Naive B cell (primary cell): ENCODE measurements around the gene RACK1. TPM values are rescaled to one million over a fixed set of nuclear protein-coding genes. Genes with fewer than 3 reads are reported as not detected.
A peak's percentile ranks its signal among the peaks of the same experiment; 100 is the strongest.

Experiments used
- ATAC-seq, 2 donors: fragments of 150-1000 bp; cut with Tn5 transposase; 2 replicates each; pipeline ENCODE4 v1.10.0; 2021; ENCODE audit warnings: low read depth in 2 of 2, mild to moderate bottlenecking in 2 of 2, moderate library complexity in 2 of 2
- DNase-seq: peaks from one replicate; pipeline ENCODE4 v3.0.0; 2022
- H3K27ac Mint-ChIP-seq, 6 donors: one replicate each; pipeline ENCODE4 v1.8.0; 2020 to 2022; ENCODE audit warnings: mild to moderate bottlenecking in 6 of 6, mixed read lengths in 6 of 6, moderate library complexity in 5 of 6, inconsistent platforms in 2 of 6
- H3K27me3 Mint-ChIP-seq, 3 donors: one replicate each; pipeline ENCODE4 v1.8.0; 2021 to 2022; ENCODE audit warnings: mixed read lengths in 3 of 3, mild to moderate bottlenecking in 1 of 3
- H3K36me3 Mint-ChIP-seq, 2 donors: one replicate each; pipeline ENCODE4 v1.8.0; 2020 to 2022; ENCODE audit warnings: mixed read lengths in 2 of 2, inconsistent platforms in 1 of 2, mild to moderate bottlenecking in 1 of 2
- H3K4me1 Mint-ChIP-seq, 3 donors: one replicate each; pipeline ENCODE4 v1.8.0; 2020 to 2022; ENCODE audit warnings: mixed read lengths in 3 of 3, inconsistent platforms in 1 of 3, mild to moderate bottlenecking in 1 of 3, moderate library complexity in 1 of 3
- H3K4me3 Mint-ChIP-seq, 8 donors: one replicate each; pipeline ENCODE4 v1.8.0; 2020 to 2022; ENCODE audit warnings: mild to moderate bottlenecking in 8 of 8, mixed read lengths in 8 of 8, moderate library complexity in 8 of 8, inconsistent platforms in 2 of 8
- H3K9me3 Mint-ChIP-seq, 7 donors: one replicate each; pipeline ENCODE4 v1.8.0; 2020 to 2022; ENCODE audit warnings: mixed read lengths in 7 of 7, mild to moderate bottlenecking in 5 of 7, inconsistent platforms in 2 of 7, moderate library complexity in 1 of 7
- polyA plus RNA-seq, 6 donors: library from polyadenylated mRNA; unstranded; fragments of 300-500 nt; fragmentation: Illumina TruSeq; gene quantifications; one replicate each; pipeline ENCODE4 v1.2.3, GENCODE V29; 2021; ENCODE audit warnings: low read depth in 6 of 6

The RACK1 gene
- polyA plus RNA-seq, 6 donors from 2014 or later, result 2,383 to 2,887 (median 2,526) TPM

DNA sequence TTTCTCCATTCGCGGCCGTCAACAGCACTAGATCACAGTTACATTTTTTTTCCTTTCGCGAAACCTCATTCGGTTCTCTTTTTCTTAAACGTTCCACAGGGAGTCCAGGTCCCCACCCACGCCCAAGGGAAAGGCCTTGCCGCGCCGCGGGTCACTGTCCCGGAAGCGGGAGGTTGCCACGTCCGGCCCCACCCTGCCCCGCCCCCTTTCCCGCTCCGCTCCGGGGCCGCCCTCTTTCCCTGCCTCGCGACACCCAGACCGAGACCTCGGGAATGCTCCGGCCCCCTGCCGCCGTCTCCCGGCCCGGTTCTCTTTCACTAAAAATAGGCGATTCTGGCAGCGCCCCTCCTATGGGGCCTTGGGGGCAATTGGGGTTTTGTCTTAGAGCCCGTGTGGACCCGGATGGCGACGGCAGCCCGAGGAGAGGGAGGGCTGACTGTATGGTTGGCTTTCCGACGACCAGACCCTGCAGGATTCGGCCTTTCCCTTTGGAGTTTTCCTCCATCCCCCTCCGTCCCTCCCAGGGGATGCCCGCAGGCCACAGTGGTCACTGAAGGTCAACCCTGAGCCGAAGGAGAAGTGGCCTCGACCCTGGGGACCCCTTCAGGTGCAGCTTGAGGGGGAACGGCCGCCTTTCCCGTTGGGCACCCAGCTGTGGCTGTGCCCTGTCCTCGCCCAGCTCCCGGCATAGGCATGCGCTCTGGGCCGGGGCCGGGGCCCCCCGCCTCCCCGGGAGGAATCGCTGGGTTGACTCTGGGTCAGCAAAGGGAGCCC lies 2.8 kb upstream of the RACK1 start:
- Mint-ChIP-seq H3K4me3 (peak overlapping the region; percentile 95 to 99 (median 97)), H3K36me3 (peaks cover 0 to 6% of the 10 kb centered on the region in 2 donors)

DNA sequence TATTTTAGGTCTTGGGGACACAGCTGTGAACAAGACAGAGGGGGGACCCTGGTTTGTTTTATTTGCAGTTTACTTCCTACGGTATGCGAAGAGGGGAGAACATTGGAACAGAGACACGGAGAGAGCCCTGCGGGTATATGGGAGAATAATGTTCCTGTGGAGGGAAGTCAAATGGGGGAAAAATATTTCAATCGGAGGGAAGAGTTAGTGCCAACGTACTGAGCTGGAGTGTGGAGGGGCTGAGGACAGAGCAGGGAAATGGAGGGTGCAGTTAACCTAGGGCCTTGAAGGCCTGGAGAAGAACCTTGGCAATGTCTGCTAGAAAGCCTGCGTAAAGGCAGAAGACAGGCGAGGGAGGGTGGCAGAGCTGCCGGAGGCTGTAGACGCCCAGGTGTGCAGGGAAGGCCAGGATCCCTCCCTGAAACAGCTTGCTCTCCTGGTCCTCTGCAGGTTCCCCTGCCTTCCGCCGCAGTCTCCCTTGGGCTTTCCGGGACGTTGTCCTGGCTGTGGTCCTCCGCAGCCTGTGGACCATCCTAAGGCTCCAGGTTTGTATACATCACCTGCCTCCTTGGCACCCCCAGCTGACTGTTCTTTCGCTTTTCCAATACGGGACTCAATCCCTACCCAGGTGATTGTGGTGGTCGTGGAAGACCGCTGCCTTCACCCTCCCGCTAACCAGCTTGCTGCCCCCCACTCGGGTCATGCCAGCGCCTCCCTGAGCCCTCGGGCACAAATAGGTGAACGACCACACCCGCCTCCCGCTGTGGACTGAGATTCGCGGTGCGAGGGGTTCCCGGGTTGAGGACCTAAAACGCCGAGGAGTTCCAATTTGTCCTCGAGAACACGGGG lies 1.9 kb upstream of the RACK1 start:
- DNase-seq, result no peak
- H3K4me3 Mint-ChIP-seq, result peak overlapping the region; percentile 95 to 99 (median 97)
- ATAC-seq, result no peak
- H3K27me3 Mint-ChIP-seq, result no peaks in the 10 kb centered on the region
- peaks cover 0 to 6% of the 10 kb centered on the region in 2 donors for H3K36me3 Mint-ChIP-seq
- H3K27ac Mint-ChIP-seq, result peak overlapping the region; percentile 95 to 98 (median 98)
- peaks cover 60 to 88% (median 73%) of the 10 kb centered on the region in 3 donors for H3K4me1 Mint-ChIP-seq
- no peaks in the 10 kb centered on the region for H3K9me3 Mint-ChIP-seq

More for the DNA sequence above, 2.8 kb upstream of the RACK1 start:
- no peaks in the 10 kb centered on the region for H3K27me3 Mint-ChIP-seq
- DNase-seq (peak; percentile 62), ATAC-seq (peak; percentile 12 to 15)
- peaks cover 61 to 84% (median 75%) of the 10 kb centered on the region in 3 donors for H3K4me1 Mint-ChIP-seq
- peak overlapping the region; percentile 97 to 98 (median 98) for H3K27ac Mint-ChIP-seq
- H3K9me3 Mint-ChIP-seq, result no peaks in the 10 kb centered on the region

DNA sequence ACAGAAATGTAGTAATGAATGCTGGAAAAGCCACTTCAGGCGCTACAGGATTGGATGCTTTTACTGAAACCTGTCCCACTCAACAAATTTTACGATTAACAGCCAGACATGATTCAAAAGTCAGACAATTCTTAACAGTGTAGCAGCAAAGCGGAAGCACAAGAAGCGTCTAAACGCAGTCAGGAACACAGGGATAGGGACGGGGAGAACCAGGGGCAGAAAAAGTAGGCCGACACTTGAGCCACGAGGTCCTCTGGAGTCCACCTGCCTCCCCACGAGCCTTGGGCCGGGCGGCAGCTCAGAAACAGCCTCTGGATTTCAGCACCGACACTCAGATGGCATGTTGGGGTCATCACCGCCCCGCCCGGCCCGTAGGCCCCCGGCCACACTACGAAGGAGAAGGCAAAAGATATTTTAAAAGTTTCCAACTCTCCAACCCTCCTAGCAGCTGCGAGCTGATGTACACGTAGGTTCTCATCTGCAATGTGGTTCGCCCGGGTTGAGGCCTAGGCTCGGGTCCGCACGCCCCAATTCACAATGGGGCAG lies 615 bp downstream of the RACK1 start:
- Mint-ChIP-seq H3K27ac (peak overlapping the region; percentile 96 to 98 (median 98)), H3K4me3 (peak overlapping the region; percentile 96 to 99 (median 97)), H3K9me3 (no peaks in the 10 kb centered on the region), H3K36me3 (peaks cover 14 to 18% of the 10 kb centered on the region in 2 donors), H3K27me3 (no peaks in the 10 kb centered on the region), H3K4me1 (peaks cover 52 to 75% (median 65%) of the 10 kb centered on the region in 3 donors)
- DNase-seq, result peak; percentile 18
- ATAC-seq, result peak in 1 of 2 donors; percentile 23

DNA sequence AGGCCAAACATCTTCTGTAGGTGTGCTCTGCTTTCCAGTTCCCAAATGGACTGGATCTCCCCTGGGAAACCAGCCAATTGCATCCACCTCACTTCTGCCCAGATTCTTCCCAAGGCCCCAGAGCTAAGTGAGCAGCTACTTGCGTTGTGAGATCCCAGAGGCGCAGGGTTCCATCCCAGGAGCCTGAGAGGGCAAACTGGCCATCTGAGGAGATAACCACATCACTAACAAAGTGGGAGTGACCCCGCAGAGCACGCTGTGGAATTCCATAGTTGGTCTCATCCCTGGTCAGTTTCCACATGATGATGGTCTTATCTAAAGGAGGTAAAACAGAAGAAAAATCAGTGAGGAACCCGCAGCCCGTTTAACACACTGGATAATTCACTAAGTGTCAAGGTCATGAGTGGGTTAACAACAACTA lies 1.7 kb downstream of the RACK1 start:
- H3K4me1 Mint-ChIP-seq, result peaks cover 48 to 65% (median 58%) of the 10 kb centered on the region in 3 donors
- ATAC-seq, result no peak
- no peaks in the 10 kb centered on the region for H3K27me3 Mint-ChIP-seq
- peaks cover 21 to 22% of the 10 kb centered on the region in 2 donors for H3K36me3 Mint-ChIP-seq
- H3K9me3 Mint-ChIP-seq, result no peaks in the 10 kb centered on the region
- peak overlapping the region; percentile 74 to 99 (median 97) for H3K4me3 Mint-ChIP-seq
- no peak for DNase-seq
- H3K27ac Mint-ChIP-seq, result peak overlapping the region; percentile 96 to 98 (median 98)

DNA sequence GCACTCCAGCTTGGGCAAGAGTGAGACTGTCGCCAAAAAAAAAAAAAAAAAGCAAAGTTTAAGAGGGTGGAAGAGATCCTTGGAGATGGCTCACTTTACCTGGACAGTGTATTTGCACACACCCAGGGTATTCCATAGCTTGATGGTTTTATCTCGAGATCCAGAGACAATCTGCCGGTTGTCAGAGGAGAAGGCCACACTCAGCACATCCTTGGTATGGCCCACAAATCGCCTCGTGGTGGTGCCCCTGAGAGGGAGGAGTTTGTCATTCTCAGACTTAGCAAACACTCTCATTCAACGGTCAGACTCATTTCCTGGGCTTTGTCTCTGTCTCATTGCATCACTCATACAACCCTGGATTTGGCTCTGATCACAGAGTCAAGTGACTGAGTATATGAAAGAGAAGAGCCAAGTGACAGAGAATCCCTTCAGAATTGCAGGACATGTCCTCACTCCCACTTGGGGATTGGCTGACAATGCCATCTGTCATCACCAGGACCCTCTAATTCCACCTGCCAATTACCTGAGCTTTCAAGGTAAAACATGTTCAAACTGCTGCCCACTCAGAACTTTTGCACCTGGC lies 2.2 kb downstream of the RACK1 start:
- Mint-ChIP-seq H3K4me3 (peak overlapping the region; percentile 9 to 98 (median 97)), H3K4me1 (peaks cover 46 to 64% (median 53%) of the 10 kb centered on the region in 3 donors), H3K36me3 (peaks cover 21 to 22% of the 10 kb centered on the region in 2 donors), H3K9me3 (no peaks in the 10 kb centered on the region), H3K27me3 (no peaks in the 10 kb centered on the region), H3K27ac (peak overlapping the region in 5 of 6 donors; percentile 70 to 98 (median 98))
- ATAC-seq (no peak), DNase-seq (no peak)

DNA sequence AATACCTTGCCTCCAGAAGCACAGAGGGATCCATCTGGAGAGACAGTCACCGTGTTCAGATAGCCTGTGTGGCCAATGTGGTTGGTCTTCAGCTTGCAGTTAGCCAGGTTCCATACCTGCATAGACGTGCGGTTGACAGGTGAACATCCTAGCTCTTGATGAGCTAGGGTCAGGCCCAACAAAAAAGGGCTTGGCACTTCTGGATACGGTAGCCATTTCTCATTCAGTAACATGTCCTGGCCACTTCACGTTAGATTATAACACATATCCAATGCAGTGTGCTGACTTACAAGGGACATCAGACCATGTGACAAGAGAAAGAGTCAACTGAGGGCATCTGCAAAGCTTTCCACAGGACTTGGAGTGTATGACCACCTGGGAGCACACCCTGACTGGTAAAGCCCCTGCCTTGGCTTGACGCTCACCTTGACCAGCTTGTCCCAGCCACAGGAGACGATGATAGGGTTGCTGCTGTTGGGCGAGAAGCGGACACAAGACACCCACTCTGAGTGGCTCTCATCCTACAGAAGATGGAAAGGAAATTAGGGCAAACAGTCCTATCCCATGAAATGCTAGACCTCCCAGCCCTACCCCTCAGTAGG lies 4.5 kb downstream of the RACK1 start:
- H3K9me3 Mint-ChIP-seq, result no peaks in the 10 kb centered on the region
- ATAC-seq (no peak), DNase-seq (no peak)
- H3K4me1 Mint-ChIP-seq, result peaks cover 27 to 46% (median 41%) of the 10 kb centered on the region in 3 donors
- H3K27me3 Mint-ChIP-seq, result no peaks in the 10 kb centered on the region
- H3K36me3 Mint-ChIP-seq, result peaks cover 21 to 22% of the 10 kb centered on the region in 2 donors
- H3K27ac Mint-ChIP-seq, result peak overlapping the region in 4 of 6 donors; percentile 23 to 58 (median 54)
- peak overlapping the region in 3 of 8 donors; percentile 56 to 71 (median 64) for H3K4me3 Mint-ChIP-seq

DNA sequence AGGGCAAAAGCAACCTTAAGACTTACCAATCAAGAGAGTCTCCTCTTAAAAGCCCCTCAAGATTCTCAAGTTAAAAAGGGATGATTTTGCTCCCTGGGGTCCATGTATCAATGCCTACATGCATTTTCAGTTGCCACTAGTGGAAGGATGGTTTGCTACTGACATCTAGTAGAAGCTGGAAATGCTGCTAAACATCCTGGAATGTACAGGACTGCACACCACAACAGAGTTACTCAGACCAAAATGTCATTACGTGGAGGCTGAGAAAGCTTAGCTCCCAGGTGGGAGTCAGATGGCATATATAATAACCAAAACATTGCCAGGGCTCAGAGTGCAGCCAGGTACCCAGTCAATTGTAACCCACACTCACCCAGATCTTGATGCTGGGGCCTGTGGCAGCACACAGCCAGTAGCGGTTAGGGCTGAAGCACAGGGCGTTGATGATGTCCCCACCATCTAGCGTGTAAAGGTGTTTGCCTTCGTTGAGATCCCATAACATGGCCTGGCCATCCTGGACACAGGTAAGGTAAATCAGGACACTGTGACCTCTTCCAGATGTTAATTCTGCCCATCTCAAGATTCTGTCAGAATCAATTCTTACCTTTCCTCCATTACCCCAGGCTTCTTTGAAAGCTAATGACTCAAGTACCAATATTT lies 5.8 kb downstream of the RACK1 start:
- Mint-ChIP-seq H3K27ac (peak overlapping the region in 2 of 6 donors; percentile 29 to 76), H3K4me1 (peaks cover 24 to 37% (median 34%) of the 10 kb centered on the region in 3 donors), H3K9me3 (no peaks in the 10 kb centered on the region), H3K4me3 (peak overlapping the region in 1 of 8 donors; percentile 23), H3K36me3 (peaks cover 19 to 22% of the 10 kb centered on the region in 2 donors), H3K27me3 (no peaks in the 10 kb centered on the region)
- DNase-seq, result no peak
- no peak for ATAC-seq

DNA sequence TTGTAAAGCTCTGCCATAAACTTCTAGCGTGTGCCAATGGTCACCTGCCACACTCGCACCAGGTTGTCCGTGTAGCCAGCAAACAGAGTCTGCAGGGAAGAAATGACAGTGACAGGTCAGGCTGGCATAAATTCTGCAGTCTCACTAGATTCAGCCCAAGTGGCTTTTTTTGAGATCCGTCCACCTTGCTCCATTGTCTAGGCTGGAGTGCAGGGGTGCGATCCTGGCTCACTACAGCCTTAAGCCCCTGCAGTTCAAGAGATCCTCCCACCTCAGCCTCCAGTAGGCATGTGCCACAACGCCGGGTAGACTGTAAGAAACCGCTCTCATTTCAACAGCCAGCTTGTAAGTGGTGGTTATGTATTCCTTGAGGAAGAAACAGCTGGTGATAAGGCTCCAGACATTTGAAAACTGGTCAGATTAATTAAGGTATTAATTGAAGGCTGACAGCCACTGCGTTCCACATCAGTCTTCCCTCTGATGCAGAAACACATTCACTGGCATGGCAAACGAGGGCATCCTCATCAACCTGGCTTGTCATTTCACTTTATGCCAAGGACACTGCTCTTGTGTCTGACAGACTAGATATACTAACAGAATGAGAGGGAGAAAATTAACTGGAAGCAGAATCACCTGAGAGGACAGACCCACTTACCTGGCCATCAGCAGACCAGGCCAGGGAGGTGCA lies 6.6 kb downstream of the RACK1 start:
- DNase-seq, result no peak
- Mint-ChIP-seq H3K4me1 (peaks cover 20 to 32% (median 26%) of the 10 kb centered on the region in 3 donors), H3K4me3 (no peak overlapping the region), H3K27me3 (no peaks in the 10 kb centered on the region), H3K27ac (peak overlapping the region in 2 of 6 donors; percentile 29 to 54), H3K36me3 (peaks cover 15 to 22% of the 10 kb centered on the region in 2 donors), H3K9me3 (no peaks in the 10 kb centered on the region)
- ATAC-seq, result no peak

DNA sequence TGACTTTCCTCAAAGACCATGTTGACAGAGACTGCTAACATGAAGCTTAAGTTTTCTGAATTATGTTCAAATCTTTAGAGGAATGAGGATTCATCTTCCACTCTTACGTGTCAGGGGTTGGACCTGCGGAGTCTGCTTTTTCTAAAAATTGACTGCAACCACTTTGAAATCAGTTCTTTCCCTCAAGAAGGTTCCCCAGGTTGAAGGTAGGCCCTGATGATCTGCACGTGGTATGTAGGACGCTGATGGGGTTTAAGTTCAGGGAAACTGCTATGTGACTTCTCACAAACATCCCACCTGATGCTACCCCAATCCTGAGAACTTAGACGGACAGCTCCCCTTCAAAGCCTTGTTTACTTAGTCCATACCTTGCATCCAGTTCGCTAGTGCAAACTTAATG lies 7.2 kb downstream of the RACK1 start:
- Mint-ChIP-seq H3K36me3 (peaks cover 15 to 22% of the 10 kb centered on the region in 2 donors), H3K9me3 (no peaks in the 10 kb centered on the region), H3K4me1 (peaks cover 14 to 29% (median 20%) of the 10 kb centered on the region in 3 donors), H3K27ac (peak overlapping the region in 1 of 6 donors; percentile 25), H3K4me3 (no peak overlapping the region), H3K27me3 (no peaks in the 10 kb centered on the region)
- no peak for ATAC-seq
- no peak for DNase-seq

DNA sequence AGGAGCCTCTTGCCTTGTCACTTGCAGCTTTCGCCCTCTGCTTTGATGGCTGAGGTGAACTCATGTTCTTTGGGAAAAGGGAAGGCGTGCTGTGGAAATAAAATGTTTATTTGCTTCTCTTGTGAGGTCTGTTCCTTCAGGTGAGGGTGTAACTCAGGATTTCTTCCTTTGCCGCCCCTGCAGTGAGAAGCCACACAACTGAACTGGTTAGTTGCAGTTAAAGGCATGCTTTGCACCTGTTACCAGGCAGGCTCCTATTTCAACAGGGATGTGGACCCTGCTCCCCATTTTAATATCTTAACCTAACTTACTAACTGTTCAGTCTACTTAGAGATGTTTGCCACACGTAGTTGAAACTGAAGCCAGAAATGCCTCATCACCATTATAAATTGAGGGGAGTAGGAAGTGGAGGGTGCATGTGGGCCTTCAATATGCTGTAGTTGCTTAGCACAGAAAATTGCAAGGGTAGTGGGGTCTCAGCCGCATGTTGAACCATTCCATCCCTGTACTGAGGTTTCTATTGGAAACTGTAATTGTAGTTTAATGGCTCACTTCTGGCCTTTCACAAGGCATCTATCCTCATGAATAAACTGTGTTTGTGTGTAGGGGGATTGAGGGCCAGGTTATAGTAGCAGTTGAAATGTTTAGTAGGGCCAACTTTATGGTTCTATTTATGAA lies 7.9 kb downstream of the RACK1 start:
- H3K27me3 Mint-ChIP-seq, result no peaks in the 10 kb centered on the region
- DNase-seq (no peak), ATAC-seq (no peak)
- H3K36me3 Mint-ChIP-seq, result peaks cover 15 to 23% of the 10 kb centered on the region in 2 donors
- no peaks in the 10 kb centered on the region for H3K9me3 Mint-ChIP-seq
- peak overlapping the region in 2 of 6 donors; percentile 47 to 59 for H3K27ac Mint-ChIP-seq
- peak overlapping the region in 1 of 8 donors; percentile 66 for H3K4me3 Mint-ChIP-seq
- peaks cover 14 to 29% (median 14%) of the 10 kb centered on the region in 3 donors for H3K4me1 Mint-ChIP-seq

DNA sequence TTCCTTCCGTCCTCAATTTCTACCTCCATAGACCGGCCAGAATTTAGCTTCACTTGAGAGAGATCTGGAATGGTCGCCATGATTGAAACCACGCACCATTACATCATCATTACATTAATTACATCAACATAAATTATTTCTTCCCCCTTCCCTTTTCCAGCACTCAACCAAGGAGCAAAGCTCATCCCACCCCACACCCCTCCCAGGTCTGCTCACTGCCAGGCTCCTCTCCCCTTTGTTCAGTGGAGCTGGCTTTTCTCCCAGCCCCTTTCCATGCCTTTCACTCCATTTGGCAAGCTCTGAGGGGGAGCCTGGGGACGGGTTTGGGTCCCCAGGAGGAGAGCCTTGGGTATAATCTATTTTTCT lies 8.4 kb downstream of the RACK1 start:
- H3K36me3 Mint-ChIP-seq, result peaks cover 15 to 28% of the 10 kb centered on the region in 2 donors
- no peaks in the 10 kb centered on the region for H3K27me3 Mint-ChIP-seq
- DNase-seq, result no peak
- H3K27ac Mint-ChIP-seq, result peak overlapping the region in 2 of 6 donors; percentile 47 to 75
- no peak overlapping the region for H3K4me3 Mint-ChIP-seq
- H3K4me1 Mint-ChIP-seq, result peaks cover 13 to 29% (median 14%) of the 10 kb centered on the region in 3 donors
- no peak for ATAC-seq
- H3K9me3 Mint-ChIP-seq, result no peaks in the 10 kb centered on the region
